MCF 10A (cell line): ENCODE measurements around the gene SMAD3. TPM values are rescaled to one million over a fixed set of nuclear protein-coding genes. Genes with fewer than 3 reads are reported as not detected.

Experiments used
- BruUV-seq: library from RNA; stranded (reverse); fragments of 400-500 nt; replicated peaks from 2 replicates; lab custom pipeline; 2021; lab: Mats Ljungman, UMichigan
- CTCF ChIA-PET: fragments of 300-600 bp; sonication (Branson Sonifier 250); formaldehyde crosslinking; extraction: SDS; loops from one replicate; lab custom pipeline; 2021; ENCODE audit warnings: antibody characterized with exemption, inconsistent platforms; lab: Yijun Ruan, JAX
- POLR2A ChIA-PET: fragments of 300-600, 350-650 bp; sonication (Branson Sonifier 250); formaldehyde crosslinking; extraction: SDS; loops from one replicate; lab custom pipeline; 2020; ENCODE audit warnings: antibody characterized with exemption, inconsistent platforms; lab: Yijun Ruan, JAX
- DNase-seq: peaks from one replicate; pipeline ENCODE4 v3.0.0-alpha.2; 2018; ENCODE audit not compliant: unreplicated experiment
- H3K27ac Mint-ChIP-seq: one replicate; pipeline ENCODE4 v1.8.0; 2022; ENCODE audit warnings: mild to moderate bottlenecking, low read depth, mixed read lengths; ENCODE audit not compliant: unreplicated experiment
- H3K27me3 Mint-ChIP-seq: one replicate; pipeline ENCODE4 v1.8.0; 2022; ENCODE audit warnings: mixed read lengths; ENCODE audit not compliant: insufficient read depth, unreplicated experiment
- H3K36me3 Mint-ChIP-seq: one replicate; pipeline ENCODE4 v1.8.0; 2022; ENCODE audit warnings: mild to moderate bottlenecking, moderate library complexity, mixed read lengths; ENCODE audit not compliant: insufficient read depth, unreplicated experiment
- H3K4me1 Mint-ChIP-seq: one replicate; pipeline ENCODE4 v1.8.0; 2022; ENCODE audit warnings: mixed read lengths; ENCODE audit not compliant: insufficient read depth, unreplicated experiment
- H3K4me3 Mint-ChIP-seq: one replicate; pipeline ENCODE4 v1.8.0; 2022; ENCODE audit warnings: mild to moderate bottlenecking, moderate library complexity, mixed read lengths; ENCODE audit not compliant: unreplicated experiment
- H3K9me3 Mint-ChIP-seq: one replicate; pipeline ENCODE4 v1.8.0; 2022; ENCODE audit warnings: mixed read lengths; ENCODE audit not compliant: unreplicated experiment
- intact Hi-C: fragments of 100-400 bp; cut with micrococcal nuclease; formaldehyde crosslinking; loops from 2 replicates; pipeline ENCODE4 v1.14.1; 2022
- total RNA-seq: library from RNA; stranded (reverse); gene quantifications from 2 replicates; pipeline ENCODE4 v1.2.3, GENCODE V29; 2022
- TF ChIP-seq, protein P1 (sequence below): fragments of 200-600 bp; IDR thresholded peaks from one replicate; pipeline ENCODE4 v1.8.0; 2022; ENCODE audit warnings: antibody characterized with exemption, mild to moderate bottlenecking; ENCODE audit not compliant: unreplicated experiment

Gene SMAD3
- total RNA-seq, 1 experiment from 2014 or later, result 19.9 TPM

GRCh38 chr15:67241132-67241855, 175.9 kb downstream of the SMAD3 start:
- no peaks in the 10 kb centered on the region for H3K27me3 Mint-ChIP-seq
- CTCF ChIA-PET, result interaction anchor here (0.5 to 2.9 kb wide), 17 partner anchors 9 to 358 kb away, joined by 3 to 26 read pairs (median 4); no protein-coding TSS in a partner anchor
- H3K4me1 Mint-ChIP-seq, result peaks cover 31% of the 10 kb centered on the region
- BruUV-seq, result no TSS peak
- no peaks in the 10 kb centered on the region for H3K9me3 Mint-ChIP-seq
- no peak overlapping the region for H3K4me3 Mint-ChIP-seq
- H3K27ac Mint-ChIP-seq, result peak overlapping the region; percentile 51
- intact Hi-C loops, result loop anchor here (5.0 kb wide), 2 partner anchors 194 to 294 kb away; no protein-coding TSS in a partner anchor
- no peak for DNase-seq
- TF ChIP-seq, protein P1, sequence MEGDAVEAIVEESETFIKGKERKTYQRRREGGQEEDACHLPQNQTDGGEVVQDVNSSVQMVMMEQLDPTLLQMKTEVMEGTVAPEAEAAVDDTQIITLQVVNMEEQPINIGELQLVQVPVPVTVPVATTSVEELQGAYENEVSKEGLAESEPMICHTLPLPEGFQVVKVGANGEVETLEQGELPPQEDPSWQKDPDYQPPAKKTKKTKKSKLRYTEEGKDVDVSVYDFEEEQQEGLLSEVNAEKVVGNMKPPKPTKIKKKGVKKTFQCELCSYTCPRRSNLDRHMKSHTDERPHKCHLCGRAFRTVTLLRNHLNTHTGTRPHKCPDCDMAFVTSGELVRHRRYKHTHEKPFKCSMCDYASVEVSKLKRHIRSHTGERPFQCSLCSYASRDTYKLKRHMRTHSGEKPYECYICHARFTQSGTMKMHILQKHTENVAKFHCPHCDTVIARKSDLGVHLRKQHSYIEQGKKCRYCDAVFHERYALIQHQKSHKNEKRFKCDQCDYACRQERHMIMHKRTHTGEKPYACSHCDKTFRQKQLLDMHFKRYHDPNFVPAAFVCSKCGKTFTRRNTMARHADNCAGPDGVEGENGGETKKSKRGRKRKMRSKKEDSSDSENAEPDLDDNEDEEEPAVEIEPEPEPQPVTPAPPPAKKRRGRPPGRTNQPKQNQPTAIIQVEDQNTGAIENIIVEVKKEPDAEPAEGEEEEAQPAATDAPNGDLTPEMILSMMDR, result no peak
- peaks cover 22% of the 10 kb centered on the region for H3K36me3 Mint-ChIP-seq
- POLR2A ChIA-PET, result interaction anchor here (0.6 to 3.4 kb wide), 11 partner anchors 9 to 402 kb away, joined by 3 to 42 read pairs (median 4); partner anchors contain the start of genes AAGAB, IQCH and SMAD3

DNA sequence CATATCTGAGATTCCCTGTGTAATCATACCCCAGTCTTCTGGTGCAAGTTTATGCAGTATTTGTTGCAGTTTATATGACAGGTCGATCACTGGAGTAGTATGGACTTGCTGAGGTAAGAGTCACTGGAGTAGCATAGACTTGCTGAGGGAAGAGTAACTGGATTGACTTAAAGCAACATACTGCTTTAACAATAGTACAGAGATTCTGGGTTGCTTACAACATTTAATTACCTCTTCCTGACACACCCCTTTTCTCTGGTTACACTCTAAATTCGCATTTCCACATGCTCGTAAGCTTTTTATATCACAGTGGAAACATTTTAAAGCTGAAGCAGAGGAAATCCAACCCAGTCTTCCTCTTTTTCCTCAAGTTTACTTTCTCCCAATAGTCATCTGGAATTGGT, 177.3 kb downstream of the SMAD3 start:
- intact Hi-C loops, result loop anchor here (5.0 kb wide), 2 partner anchors 195 to 295 kb away; no protein-coding TSS in a partner anchor
- Mint-ChIP-seq H3K27ac (peak overlapping the region; percentile 82), H3K27me3 (no peaks in the 10 kb centered on the region), H3K36me3 (peaks cover 23% of the 10 kb centered on the region), H3K4me1 (peaks cover 31% of the 10 kb centered on the region), H3K9me3 (no peaks in the 10 kb centered on the region), H3K4me3 (no peak overlapping the region)
- POLR2A ChIA-PET, result interaction anchor here (0.6 to 2.4 kb wide), 3 partner anchors 11 to 287 kb away, joined by 3 to 11 read pairs (median 3); partner anchors contain the start of genes AAGAB and IQCH
- BruUV-seq, result no TSS peak
- TF ChIP-seq, protein P1, result no peak
- CTCF ChIA-PET, result interaction anchor here (0.6 kb wide), 3 partner anchors 54 to 580 kb away, joined by 3 read pairs; no protein-coding TSS in a partner anchor
- DNase-seq, result peak; percentile 38

Other genes starting within 250 kb of the SMAD3 start
- gene AAGAB, start 189.1 kb downstream of the SMAD3 start, total RNA-seq, result 52.7 and 60.7 TPM in 2 replicates
- 4.4 and 5.0 TPM in 2 replicates for gene IQCH, start 189.2 kb downstream of the SMAD3 start, total RNA-seq